Measurements from ENCODE around the gene PDE6B.

DNA sequence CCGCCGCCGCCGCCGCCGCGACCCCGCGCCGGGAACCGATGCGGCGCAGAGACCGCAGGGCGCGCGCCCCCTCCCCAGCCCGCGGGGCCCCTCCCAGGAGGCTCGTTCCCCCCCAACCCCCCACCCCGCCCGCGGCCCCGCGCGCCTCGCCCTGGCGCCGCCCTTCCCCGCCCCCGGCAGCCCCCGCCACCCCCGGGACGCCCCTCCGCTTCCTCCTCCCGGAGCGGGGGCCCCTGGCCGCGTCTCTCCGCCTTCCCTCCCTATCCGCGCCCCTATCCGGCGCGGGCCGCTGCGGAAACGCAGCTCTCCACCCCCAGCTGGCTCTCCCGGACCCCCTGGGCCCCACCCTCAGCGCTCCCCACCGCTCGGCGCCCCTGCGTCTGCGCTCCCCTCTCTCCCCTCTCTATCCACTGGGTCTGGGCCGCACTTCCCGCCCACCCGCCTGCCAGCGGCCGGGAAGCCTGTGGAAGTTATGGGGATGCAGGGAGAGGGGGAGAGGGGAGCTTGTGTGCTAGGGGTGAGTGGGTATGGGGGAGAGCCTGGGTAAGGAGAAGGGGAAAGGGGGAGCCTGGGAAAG, 49.0 kb upstream of the PDE6B start, which contains the start of gene TMEM271:
- TF ChIP-seq POLR2A (IDR thresholded peaks at IDR 0.05) (no peak), EP300 (IDR thresholded peaks at IDR 0.05) (no peak)
- TF ChIP-seq, protein P1, sequence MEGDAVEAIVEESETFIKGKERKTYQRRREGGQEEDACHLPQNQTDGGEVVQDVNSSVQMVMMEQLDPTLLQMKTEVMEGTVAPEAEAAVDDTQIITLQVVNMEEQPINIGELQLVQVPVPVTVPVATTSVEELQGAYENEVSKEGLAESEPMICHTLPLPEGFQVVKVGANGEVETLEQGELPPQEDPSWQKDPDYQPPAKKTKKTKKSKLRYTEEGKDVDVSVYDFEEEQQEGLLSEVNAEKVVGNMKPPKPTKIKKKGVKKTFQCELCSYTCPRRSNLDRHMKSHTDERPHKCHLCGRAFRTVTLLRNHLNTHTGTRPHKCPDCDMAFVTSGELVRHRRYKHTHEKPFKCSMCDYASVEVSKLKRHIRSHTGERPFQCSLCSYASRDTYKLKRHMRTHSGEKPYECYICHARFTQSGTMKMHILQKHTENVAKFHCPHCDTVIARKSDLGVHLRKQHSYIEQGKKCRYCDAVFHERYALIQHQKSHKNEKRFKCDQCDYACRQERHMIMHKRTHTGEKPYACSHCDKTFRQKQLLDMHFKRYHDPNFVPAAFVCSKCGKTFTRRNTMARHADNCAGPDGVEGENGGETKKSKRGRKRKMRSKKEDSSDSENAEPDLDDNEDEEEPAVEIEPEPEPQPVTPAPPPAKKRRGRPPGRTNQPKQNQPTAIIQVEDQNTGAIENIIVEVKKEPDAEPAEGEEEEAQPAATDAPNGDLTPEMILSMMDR (IDR thresholded peaks at IDR 0.05) = no peak
